Measurements from ENCODE around the gene OSBPL2.

- TF ChIP-seq EZH2 (IDR thresholded peaks at IDR 0.05; ENCODE audit: borderline replicate concordance, low read depth, low read length, poor library complexity, severe bottlenecking) (no peak), CTCF (conservative IDR thresholded peaks at IDR 0.05; ENCODE audit: low read depth, low read length) (no peak)
Observed at GRCh38 chr20:62267543-62267942, 29.2 kb downstream of the OSBPL2 start.
